WTC11 (cell line): ENCODE results near the gene PRELID3B. TPM values are rescaled to one million over a fixed set of nuclear protein-coding genes. Genes with fewer than 3 reads are reported as not detected.

Experiments used
- ATAC-seq: fragments of 200-7000 bp; cut with Tn5 transposase; 2 replicates; pipeline ENCODE4 v1.10.0; 2021; ENCODE audit warnings: mild to moderate bottlenecking, moderate library complexity
- CTCF ChIA-PET: fragments of 300-600 bp; sonication (Branson Sonifier 250); formaldehyde crosslinking; loops from one replicate; lab custom pipeline; 2021; ENCODE audit warnings: antibody characterized with exemption; lab: Charles Lee
- POLR2A ChIA-PET: fragments of 350-600 bp; sonication (Branson Sonifier 250); formaldehyde crosslinking; loops from one replicate; lab custom pipeline; 2021; ENCODE audit warnings: antibody characterized with exemption; lab: Charles Lee
- DNase-seq: peaks from one replicate; pipeline ENCODE4 v3.0.0; 2021; ENCODE audit warnings: low spot score
- H3K27ac Mint-ChIP-seq: 2 replicates; pipeline ENCODE4 v1.8.0; 2021; ENCODE audit warnings: mixed read lengths
- H3K27me3 Mint-ChIP-seq: 2 replicates; pipeline ENCODE4 v1.8.0; 2021; ENCODE audit warnings: low read depth, mild to moderate bottlenecking, moderate library complexity, mixed read lengths
- H3K36me3 Mint-ChIP-seq: 2 replicates; pipeline ENCODE4 v1.8.0; 2021; ENCODE audit warnings: mixed read lengths
- H3K4me1 Mint-ChIP-seq: 2 replicates; pipeline ENCODE4 v1.8.0; 2022; ENCODE audit warnings: mixed read lengths
- H3K4me3 Mint-ChIP-seq: 2 replicates; pipeline ENCODE4 v1.8.0; 2021; ENCODE audit warnings: mild to moderate bottlenecking, moderate library complexity, mixed read lengths
- H3K9me3 Mint-ChIP-seq: 2 replicates; pipeline ENCODE4 v1.8.0; 2021; ENCODE audit warnings: mixed read lengths
- ARID4B ChIP-seq: sonication (generic); formaldehyde crosslinking; IDR thresholded peaks from 2 replicates; pipeline ENCODE4 v1.8.0; 2023; ENCODE audit warnings: missing genetic modification reagents, mild to moderate bottlenecking, borderline replicate concordance
- CREB1 ChIP-seq: sonication (generic); formaldehyde crosslinking; IDR thresholded peaks from 2 replicates; pipeline ENCODE4 v1.8.0; 2023; ENCODE audit warnings: mild to moderate bottlenecking, missing genetic modification reagents
- ETV6 ChIP-seq: sonication (generic); formaldehyde crosslinking; IDR thresholded peaks from 2 replicates; pipeline ENCODE4 v1.8.1; 2022; ENCODE audit warnings: mild to moderate bottlenecking, missing genetic modification reagents
- GABPB1 ChIP-seq: sonication (generic); formaldehyde crosslinking; IDR thresholded peaks from 2 replicates; pipeline ENCODE4 v1.8.1; 2023; ENCODE audit warnings: mild to moderate bottlenecking, missing genetic modification reagents
- GRHL2 ChIP-seq: fragments of 250-450 bp; sonication (Bioruptor Pico); IDR thresholded peaks from 2 replicates; pipeline ENCODE4 v1.8.0; 2022; ENCODE audit warnings: mild to moderate bottlenecking, moderate library complexity; ENCODE audit not compliant: insufficient replicate concordance, severe bottlenecking
- GTF2I ChIP-seq: fragments of 250-450 bp; sonication (Bioruptor Pico); conservative IDR thresholded peaks from 2 replicates; pipeline ENCODE4 v1.4.0; 2021; ENCODE audit warnings: mild to moderate bottlenecking
- HMGA2 ChIP-seq: fragments of 250-450 bp; sonication (Bioruptor Pico); IDR thresholded peaks from 2 replicates; pipeline ENCODE4 v1.4.0; 2021; ENCODE audit warnings: mild to moderate bottlenecking, moderate library complexity
- MAX ChIP-seq: sonication (generic); formaldehyde crosslinking; IDR thresholded peaks from 2 replicates; pipeline ENCODE4 v1.8.0; 2022; ENCODE audit warnings: mild to moderate bottlenecking, missing genetic modification reagents
- NR1H2 ChIP-seq: sonication (generic); formaldehyde crosslinking; IDR thresholded peaks from 2 replicates; pipeline ENCODE4 v1.9.0; 2021; ENCODE audit warnings: mild to moderate bottlenecking, moderate library complexity, missing genetic modification reagents
- SOX15 ChIP-seq: fragments of 250-450 bp; sonication (Bioruptor Pico); IDR thresholded peaks from 2 replicates; pipeline ENCODE4 v1.9.0; 2021; ENCODE audit warnings: mild to moderate bottlenecking
- ZBTB21 ChIP-seq: sonication (generic); formaldehyde crosslinking; IDR thresholded peaks from 2 replicates; pipeline ENCODE4 v1.8.1; 2023; ENCODE audit warnings: mild to moderate bottlenecking, missing genetic modification reagents, borderline replicate concordance
- ZNF138 ChIP-seq: sonication (generic); formaldehyde crosslinking; conservative IDR thresholded peaks from 2 replicates; pipeline ENCODE4 v1.8.1; 2022; ENCODE audit warnings: mild to moderate bottlenecking, moderate library complexity, missing genetic modification reagents
- ZNF281 ChIP-seq: sonication (generic); formaldehyde crosslinking; IDR thresholded peaks from 2 replicates; pipeline ENCODE4 v1.8.0; 2023; ENCODE audit warnings: mild to moderate bottlenecking, missing genetic modification reagents
- ZNF423 ChIP-seq: fragments of 250-450 bp; sonication (Bioruptor Pico); IDR thresholded peaks from 2 replicates; pipeline ENCODE4 v2.1.2; 2022; ENCODE audit warnings: mild to moderate bottlenecking, moderate library complexity
- ZNF425 ChIP-seq: fragments of 250-450 bp; sonication (Bioruptor Pico); conservative IDR thresholded peaks from 2 replicates; pipeline ENCODE4 v1.9.0; 2021; ENCODE audit warnings: mild to moderate bottlenecking
- ZNF532 ChIP-seq: fragments of 250-450 bp; sonication (Bioruptor Pico); IDR thresholded peaks from 2 replicates; pipeline ENCODE4 v1.9.0; 2021; ENCODE audit warnings: mild to moderate bottlenecking, borderline replicate concordance
- total RNA-seq: library from RNA; stranded (reverse); gene quantifications from 3 replicates; pipeline ENCODE4 v1.2.3, GENCODE V29; 2021

The PRELID3B gene
- total RNA-seq, 1 experiment from 2014 or later = 46.9 TPM

GRCh38 chr20:59047938-59048680 is 5.5 kb upstream of the PRELID3B start (continued):
- no peak for TF ChIP-seq ZNF532

GRCh38 chr20:59046862-59047261 is 4.3 kb upstream of the PRELID3B start:
- ChIA-PET POLR2A (no interaction called here), CTCF (no interaction called here)
- DNase-seq (no peak), ATAC-seq (no peak)
- no peaks in the 10 kb centered on the region for H3K36me3 Mint-ChIP-seq
- no peak overlapping the region for H3K27ac Mint-ChIP-seq
- H3K4me3 Mint-ChIP-seq = no peak overlapping the region
- peaks cover 3% of the 10 kb centered on the region; the same call in 1 of the 2 replicates for H3K4me1 Mint-ChIP-seq
- peaks cover 46% of the 10 kb centered on the region for H3K27me3 Mint-ChIP-seq
- no peak for TF ChIP-seq ZNF425 (CRISPR knock-in tag)
- TF ChIP-seq GTF2I (CRISPR knock-in tag) = no peak
- TF ChIP-seq MAX = no peak
- no peaks in the 10 kb centered on the region for H3K9me3 Mint-ChIP-seq

GRCh38 chr20:59044796-59045195 is 2.2 kb upstream of the PRELID3B start:
- Mint-ChIP-seq H3K27ac (no peak overlapping the region), H3K4me1 (peaks cover 20% of the 10 kb centered on the region), H3K4me3 (no peak overlapping the region), H3K9me3 (no peaks in the 10 kb centered on the region), H3K27me3 (peaks cover 32% of the 10 kb centered on the region), H3K36me3 (peaks cover 8% of the 10 kb centered on the region)
- no peak for TF ChIP-seq ZNF138 (CRISPR knock-in tag)
- TF ChIP-seq GRHL2 (CRISPR knock-in tag) = no peak
- no peak for TF ChIP-seq ZNF281
- no peak for TF ChIP-seq CREB1 (CRISPR knock-in tag)
- no peak for TF ChIP-seq ETV6
- ChIA-PET POLR2A (no interaction called here), CTCF (no interaction called here)
- no peak for ATAC-seq
- no peak for DNase-seq

- TF ChIP-seq HMGA2 (CRISPR knock-in tag) (no peak), SOX15 (CRISPR knock-in tag) (no peak), NR1H2 (CRISPR knock-in tag) (no peak), ZNF423 (CRISPR knock-in tag) (no peak), ZBTB21 (no peak), GABPB1 (CRISPR knock-in tag) (no peak), ARID4B (CRISPR knock-in tag) (no peak)
- DNase-seq = no peak
- CTCF ChIA-PET = no interaction called here
- POLR2A ChIA-PET = no interaction called here
- peaks cover 20% of the 10 kb centered on the region for H3K4me1 Mint-ChIP-seq
- no peak overlapping the region for H3K27ac Mint-ChIP-seq
- no peak overlapping the region for H3K4me3 Mint-ChIP-seq
- H3K9me3 Mint-ChIP-seq = no peaks in the 10 kb centered on the region
- ATAC-seq = no peak
- peaks cover 28% of the 10 kb centered on the region for H3K27me3 Mint-ChIP-seq
- peaks cover 8% of the 10 kb centered on the region for H3K36me3 Mint-ChIP-seq
Measured at GRCh38 chr20:59044295-59044694, 1.7 kb upstream of the PRELID3B start.
